Activated CD4-positive, alpha-beta T cell treated with anti-CD3 and anti-CD28 coated beads, Interleukin-10, Interleukin-2, amounts not matched to agents 100 ng/mL and 50 ng/mL, durations not matched to agents 16 hours and 8 hours (primary cell): ENCODE results near the gene CRYGA.

Experiments used
- DNase-seq: peaks from one replicate; pipeline ENCODE4 v3.0.0-alpha.2; 2020

The CRYGA gene, protein sequence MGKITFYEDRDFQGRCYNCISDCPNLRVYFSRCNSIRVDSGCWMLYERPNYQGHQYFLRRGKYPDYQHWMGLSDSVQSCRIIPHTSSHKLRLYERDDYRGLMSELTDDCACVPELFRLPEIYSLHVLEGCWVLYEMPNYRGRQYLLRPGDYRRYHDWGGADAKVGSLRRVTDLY

DNA sequence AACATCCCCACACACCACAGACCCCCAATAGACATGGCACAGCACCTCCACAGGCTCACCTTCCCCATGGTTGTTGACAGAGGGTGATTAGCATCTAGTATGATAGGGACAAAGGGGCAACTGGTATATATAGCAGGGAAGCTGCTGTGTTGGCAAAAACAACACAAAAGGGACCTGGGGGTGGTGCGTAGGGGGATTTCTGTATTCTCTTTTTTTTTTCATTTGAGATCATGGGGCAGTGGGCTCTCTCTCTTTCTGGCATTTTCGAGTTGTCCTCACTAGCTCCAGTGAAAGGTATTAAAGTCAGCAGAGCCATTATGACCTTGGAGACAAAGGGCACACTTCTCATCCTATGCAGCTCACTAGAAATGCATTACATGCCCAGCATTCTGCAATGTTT lies at the start of gene CRYGA:
Gene CRYGA (minus strand): TSS at position 101 of the 400 bp plus-strand sequence. CDS start 33 bp downstream, at position 68.
- no peak for DNase-seq

DNA sequence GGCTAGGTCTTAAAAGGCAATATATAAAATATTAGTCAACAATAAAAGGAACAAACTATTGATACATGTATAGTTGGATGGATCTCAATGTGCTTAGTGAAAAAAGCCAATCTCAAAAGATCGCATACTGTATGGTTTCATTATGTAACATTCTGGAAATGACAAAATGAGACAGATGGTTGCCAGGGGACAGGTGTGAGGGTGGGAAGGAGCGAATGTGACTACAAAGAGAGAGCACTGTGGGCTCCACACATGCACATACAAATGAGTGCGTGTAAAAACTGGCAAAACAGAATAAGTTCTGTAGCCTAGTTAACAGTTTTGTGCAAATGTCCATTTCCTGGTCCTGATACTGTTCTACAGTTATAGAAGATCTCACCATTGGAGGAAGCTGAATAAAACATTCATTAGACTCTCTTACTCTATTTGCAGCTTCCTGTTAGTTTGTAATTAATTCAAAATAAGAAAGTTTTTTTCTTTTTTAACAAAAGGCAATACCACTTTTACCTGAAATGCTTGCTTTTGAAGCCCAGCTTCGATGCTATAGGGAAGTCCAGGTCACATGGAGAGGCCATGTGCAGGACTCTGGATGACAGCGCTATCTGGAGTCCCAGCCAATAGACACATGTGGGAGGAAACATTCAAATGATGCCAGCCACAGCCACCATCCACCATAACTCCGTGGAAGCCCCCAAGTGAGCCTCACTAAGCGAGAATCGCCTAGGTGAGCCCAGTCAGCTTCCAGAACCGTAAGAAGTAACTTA lies 47.5 kb upstream of the CRYGA start:
- DNase-seq = no peak

DNA sequence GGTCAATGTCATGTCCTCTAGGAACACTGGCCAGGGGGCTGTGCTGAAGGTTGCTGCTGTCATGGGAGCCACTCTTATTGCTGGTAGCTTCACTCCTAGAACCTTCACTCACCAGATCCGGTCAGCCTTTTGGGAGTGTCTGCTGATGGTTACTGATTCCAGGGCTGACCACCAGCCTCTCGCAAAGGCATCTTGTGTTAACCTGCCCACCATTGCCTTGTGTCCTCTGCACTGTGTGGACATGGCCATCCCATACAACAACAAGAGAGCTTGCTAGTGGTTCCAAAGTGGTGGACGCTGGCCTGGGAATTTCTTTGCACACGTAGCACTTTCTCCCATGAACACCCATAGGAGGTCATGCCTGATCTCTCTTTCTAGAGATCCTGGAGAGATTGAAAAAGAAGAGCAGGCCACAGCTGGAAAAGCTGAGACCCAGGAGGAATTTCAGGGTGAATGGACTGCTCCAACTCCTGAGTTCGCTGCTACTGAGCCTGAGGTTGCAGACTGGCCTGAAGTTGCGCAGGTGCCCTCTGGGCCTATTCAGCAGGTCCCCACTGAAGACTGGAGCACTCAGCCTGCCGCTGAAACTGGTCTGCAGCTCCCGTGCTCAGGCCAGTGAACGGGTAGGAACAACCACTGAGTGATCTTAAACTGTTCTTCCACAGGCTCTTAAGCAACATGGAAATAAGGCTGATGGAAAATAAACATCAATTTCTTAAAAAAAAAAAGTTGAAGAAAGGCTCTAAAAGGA lies 45.1 kb upstream of the CRYGA start:
- DNase-seq = no peak

DNA sequence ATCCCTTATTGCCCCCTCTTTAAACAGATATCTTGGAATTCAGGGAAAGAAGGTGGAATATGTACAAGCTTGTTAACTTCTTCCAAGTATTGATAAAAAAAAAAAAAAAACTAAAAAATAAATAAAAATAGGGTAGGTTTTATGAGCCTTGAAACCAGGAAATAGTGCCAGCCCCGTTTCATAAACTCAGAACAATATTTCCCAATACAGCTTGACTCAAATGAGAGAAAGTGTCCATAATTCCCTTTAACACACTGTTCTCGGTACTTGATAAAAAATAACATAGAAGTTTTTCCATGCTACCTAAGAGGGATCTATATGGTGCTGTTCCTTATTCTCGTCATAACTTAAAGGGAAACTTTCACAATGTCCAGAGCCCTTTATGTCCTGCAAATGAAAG lies 44.4 kb upstream of the CRYGA start:
- no peak for DNase-seq

DNA sequence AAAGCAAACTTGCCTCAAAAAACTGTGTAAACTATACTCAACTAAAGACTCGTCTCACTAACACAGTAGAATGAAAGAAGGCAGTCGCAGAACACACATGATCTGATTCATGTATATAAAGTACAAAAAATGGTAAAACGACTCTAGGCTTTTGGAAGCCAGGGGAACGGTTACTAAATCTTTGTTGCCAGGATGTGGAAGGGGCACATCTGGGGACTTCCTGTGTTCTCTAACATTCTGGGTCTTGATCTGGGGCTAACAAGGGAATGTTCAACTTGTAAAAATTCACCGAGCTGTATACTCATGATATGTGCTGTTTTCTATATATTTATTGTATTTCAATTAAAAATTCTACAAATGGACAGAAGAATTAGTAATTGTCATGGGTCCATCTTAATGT lies 40.8 kb upstream of the CRYGA start:
- DNase-seq = no peak

DNA sequence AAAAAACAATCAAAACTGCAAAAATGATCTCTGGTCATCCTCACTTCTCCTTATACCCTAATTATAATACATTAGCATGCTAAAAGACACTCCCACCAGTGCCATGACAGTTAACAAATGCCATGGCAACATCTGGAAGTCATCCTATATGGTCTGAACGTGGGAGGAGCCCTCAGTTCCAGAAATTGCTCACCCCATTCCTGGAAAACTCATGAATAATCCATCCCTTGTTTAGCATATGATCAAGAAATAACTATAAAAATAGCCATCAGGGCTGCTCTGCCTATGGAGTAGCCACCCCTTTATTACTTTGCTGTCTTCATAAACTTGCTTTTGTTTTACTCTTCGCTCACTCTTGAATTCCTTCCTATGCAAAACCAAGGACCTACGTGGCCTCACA lies 32.1 kb upstream of the CRYGA start:
- DNase-seq = no peak

DNA sequence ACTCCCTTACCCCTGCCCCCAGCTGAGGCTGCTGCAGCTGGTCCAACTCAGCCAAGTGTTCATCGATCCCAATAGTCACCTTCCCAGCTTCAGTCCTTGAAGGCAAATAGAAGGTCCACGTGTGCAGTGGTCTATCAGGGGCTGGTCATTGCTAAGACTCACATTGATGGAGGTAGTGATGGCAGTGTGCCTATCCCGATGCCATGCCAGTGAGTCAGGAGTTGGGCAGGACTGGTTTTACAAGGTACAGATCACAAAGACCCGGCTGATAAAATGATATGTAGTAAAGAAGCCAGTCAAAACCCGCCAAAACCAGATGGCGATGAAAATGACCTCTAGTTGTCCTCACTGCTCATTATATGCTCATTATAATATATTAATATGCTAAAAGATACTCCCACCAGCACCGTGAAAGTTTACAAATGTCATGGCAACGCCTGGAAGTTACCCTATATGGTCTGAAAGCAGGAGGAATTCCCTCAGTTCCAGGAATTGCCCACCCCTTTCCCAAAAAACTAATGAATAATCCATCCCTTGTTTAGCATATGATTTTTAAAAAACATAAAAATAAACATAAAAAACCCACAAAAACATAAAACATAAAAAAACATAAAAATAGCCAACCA lies 29.3 kb upstream of the CRYGA start:
- DNase-seq = no peak

DNA sequence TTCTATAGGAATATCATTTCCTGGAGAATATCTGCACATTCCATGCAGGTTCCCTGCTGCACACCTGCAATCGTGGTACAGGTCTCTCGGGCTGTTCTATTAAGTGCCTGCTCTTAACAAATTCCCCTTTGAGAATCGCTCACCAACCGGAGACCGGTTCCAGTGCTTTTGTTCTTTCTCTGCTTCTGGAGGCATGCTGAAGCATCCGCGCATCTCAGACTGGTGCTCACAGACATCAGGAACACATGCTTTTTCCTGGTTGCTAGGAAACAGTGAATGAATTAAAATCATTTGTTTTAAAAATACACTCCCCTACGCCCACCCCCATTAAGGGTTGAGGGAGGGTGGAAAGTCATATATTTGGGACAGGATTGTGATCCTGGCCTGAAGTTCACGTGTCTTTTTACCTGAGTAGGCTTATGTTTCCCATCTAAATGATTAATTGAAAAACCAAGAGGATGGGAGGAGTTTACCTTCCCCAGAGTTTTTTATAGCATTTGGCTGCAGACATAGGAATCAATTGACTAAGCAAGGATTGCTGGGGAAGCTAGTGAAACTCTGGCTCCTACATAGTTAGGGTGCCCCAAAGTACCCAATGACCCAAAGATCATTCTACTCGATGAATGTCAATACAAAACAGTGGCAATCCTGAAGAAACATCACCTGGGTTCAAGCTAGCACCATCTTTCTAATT lies 26.6 kb upstream of the CRYGA start, which contains the start of gene C2orf80:
Gene C2orf80 (minus strand): TSS at position 221 of the 694 bp plus-strand sequence. CDS start 3,044 bp downstream, outside the sequence.
- no peak for DNase-seq

DNA sequence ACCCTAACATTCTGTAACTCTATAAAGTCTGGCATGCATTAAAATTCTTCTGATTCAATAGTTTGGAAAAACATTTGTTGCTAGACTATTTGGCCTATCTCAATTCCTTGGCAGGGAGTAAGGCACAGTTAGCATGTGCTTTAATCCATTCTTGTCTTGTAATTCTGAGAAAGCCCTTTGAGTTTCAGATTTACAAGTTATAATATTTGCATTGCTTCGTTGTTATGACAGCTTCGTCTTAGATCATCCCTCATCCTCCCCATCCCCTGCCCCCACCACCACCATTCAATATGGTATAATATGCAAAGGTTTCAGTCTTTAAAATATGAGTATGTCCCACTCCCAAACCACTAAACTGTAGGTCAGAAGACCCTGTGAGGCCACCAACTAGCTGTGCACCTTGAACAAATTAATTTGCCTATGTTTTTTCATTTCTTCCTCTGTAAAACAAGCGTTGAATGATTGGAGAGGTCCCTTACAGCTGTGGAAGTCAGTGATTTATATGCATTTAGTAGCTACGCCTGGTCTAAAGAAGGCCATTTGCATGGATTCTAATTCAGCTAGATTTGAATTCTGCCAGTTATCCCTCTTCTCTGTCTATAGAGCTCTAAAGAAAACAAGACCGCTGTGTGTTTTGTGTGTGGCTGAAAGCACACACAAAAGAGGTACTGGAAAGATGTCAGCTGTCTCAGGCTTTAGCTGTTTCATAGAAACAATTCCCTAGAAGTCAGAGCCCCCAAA lies 25.9 kb upstream of the CRYGA start:
- peak; percentile 3 for DNase-seq

DNA sequence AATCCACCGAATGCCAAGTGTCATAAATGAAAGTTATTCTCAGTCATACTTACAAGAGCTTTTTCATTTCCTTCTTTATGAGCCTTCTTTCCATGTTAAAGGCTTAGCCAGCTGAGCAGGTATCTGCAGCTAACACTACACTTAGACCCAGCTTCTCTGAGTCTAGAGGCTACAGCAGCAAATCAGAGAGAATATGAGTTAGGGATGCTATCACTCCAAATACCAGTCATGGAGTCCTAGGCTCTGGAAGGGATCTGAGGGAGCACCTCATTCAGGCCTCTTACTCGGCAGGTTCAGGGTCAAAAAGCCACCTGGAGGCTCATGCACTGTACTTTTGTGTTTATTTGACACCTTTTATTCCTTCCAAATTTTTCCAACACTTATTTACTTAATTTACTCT lies 23.5 kb upstream of the CRYGA start:
- no peak for DNase-seq

DNA sequence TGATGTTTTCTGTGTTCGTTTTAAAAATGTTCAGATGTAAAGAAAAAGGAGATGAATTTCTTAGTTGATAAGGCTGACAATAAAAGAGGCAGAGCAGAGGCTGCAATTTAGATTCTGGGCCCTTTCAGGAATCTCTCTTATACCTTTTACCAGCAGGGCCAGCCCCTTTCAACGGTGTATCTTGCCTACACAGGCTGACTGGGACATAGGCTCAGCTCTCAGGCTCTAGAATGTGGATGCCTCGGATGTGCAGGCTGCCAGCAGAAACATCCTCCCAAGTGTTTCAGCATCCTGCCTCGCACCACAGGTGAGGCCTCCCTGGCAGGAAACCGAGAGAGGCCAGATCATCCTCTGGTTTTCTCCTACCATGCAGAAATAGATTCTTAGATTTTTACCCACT lies 23.1 kb upstream of the CRYGA start:
- no peak for DNase-seq

DNA sequence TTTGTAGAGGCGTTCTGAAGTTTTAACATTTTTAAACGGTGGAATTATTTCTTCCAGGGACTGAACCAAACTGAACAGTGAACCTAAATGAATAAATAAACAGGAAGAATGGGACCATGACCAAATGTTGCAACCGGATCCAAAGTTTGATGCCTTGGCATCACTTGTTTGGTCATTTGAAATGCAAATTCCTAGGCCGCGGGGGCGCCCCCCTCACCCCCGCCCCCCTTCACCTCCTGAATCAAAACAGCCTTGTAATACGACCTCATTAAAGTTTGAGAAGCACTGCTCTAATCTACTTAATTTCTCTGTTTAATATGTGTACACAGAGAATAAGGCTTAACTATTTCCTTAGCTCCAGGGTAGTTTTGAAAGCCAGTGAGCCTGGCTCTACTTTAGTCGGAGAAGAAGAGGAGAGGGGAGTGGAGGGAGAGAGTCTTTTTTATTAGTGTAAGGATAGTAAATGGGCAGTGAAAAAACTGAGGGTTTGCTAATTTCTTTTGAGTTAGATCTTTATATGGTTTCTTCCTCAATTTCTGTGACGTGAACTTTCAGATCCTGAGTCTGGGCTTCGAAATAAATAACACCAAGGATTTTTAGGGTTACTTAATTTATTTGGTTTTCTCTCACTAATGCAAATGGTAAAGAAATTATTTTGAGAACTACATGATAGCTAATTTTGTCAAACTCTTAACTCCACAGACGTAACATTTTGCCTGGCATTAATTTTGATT lies 20.8 kb upstream of the CRYGA start:
- DNase-seq = no peak

DNA sequence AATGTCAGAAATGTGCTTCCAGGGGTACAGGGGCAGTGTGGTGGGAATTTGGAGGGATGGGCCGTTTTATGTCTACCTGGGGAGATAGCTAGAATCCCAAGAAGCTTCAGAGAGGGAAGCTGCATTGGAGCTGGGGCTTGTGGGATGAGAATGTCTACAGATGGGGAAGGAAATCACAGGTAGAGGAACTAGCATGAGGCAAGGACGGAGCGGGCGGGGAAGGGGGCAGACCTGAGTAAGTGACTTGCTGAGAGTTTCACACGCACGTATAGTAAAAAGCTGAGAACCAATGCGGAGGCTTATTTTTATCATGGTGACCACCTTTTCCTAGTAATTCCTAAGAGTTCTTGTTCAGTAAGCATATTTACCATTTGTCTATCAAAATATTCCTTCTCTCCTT lies 20.1 kb upstream of the CRYGA start:
- no peak for DNase-seq

DNA sequence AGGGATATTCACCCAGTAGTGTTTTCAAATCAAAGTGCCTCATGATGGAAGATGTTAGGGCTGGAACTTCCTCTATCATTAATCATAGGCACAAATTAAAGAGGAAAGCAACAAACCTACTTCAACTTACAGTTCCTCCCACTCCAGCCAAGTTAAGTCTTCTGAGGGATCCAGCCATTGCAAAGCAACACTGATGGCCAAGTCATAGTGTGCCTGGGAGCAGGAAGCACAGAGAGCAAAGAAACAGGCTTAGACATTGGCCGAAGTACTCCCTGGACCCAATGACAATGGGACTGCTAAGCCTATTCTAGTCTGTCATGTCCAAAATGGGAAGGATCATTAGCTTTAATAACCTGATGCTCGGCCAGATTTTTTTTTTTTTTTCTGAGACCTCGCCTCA lies 19.4 kb upstream of the CRYGA start:
- no peak for DNase-seq

DNA sequence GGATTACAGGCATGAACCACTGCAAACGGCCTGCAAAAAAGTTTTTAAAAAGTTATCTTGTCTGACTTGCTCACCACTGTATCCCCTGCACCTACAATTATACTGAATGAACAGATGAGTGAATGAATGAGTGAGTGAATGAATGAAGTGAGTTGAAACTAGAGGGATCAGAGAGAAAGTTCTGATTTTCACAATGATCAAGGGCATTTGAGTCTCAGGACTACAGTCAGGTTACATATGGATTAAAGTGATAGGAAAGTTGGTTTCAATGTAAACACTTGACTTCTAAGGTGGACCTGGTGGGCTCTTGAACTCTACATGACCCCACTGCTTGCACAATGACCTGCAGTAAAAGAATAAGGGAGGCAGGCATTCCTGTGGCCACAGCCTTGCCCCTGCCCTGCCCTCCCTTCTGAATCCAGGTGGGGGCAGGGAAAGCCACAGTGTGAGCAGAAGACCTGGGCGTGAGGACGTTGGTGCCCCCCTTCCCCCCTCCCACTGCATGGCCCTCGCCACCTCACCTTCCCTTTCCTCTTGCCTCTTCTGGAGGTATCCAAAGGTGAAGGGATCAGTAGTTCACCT lies 15.7 kb upstream of the CRYGA start:
- DNase-seq = no peak

DNA sequence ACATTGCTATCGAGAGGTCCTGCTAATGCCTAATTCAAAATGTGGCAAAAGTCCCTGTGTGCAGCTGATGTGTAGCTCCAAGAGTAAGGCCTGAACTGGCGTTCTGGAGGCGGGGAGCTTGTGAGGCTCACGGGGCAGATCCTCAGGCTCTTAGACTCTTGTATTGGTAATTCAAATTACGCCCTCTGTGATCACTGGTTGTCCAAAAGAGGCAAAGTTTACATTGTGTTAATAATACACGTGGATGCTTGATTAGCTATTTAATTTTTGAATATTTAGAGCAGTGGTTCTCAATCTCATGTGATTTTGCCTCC lies 12.4 kb upstream of the CRYGA start:
- no peak for DNase-seq

DNA sequence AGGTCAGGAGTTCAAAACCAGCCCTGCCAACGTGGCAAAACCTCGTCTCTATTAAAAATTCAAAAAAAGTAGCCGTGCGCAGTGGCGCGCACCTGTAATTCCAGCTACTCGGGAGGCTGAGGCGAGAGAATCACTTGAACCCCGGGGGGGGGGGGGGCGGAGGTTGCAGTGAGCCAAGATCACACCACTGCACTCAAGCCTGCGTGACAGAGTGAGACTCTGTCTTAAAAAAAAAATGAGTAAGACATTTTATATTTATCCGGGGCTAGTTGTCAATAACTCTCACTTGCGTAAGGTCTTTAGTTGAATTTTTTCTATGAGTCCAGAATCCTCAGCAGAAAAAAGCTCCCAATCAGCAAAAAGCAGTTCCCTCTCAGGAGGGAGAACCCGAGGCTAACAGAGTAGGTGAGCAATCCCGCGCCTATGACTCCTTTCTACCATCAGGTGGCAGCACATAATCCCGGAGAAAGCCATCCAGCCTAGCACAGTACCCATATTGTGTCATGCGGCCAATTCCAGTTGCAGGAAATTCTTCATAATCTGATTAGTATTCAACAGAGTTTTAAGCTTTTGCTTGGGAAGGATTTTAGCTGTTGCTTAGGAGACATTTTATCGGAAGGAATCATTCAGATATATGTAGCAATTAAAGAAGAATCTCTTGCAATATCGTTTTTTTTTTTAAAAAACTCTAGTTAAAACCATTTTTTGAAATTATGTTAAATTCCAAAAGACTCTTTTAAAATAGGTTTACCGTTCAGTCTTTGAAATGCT lies 11.9 kb upstream of the CRYGA start:
- peak; percentile 76 for DNase-seq

DNA sequence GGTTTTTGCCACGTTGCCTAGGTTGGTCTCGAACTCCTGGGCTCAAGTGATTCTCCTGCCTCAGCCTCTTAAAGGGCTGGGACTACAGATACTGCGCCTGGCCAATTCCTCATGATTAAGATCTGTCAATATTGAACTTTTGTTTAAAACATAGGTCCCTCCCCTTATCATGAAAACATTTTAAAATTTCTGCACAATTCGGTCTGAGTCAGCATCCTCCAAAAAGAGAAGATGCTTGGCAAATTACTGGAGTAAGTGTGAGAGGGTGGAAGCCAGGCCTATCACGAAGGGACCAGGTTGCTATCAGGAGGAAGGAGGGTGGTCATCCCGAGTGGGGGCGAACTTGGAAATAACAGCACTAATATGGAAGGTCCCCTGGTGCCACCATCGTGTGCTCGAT lies 10.8 kb upstream of the CRYGA start:
- DNase-seq = no peak

DNA sequence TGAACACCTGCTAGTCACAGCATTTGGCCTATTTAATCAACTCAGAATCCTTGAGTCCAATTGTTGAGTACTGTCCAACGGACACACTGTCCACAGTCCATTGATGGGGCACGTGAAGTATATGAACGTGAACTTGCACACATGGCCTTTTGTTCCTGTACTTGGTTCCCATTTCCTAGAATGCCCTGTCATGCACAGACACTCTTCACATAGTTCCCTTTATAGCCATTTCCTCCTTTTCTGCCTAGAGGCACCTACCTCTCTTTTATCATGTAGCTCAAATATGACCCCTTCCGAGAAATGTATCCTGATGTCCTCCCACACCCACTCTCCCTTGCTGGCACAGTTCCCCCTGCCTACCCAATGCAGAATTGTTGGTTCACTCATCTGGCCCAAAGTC lies 8.7 kb upstream of the CRYGA start:
- DNase-seq = no peak
